Measurements from ENCODE around the gene OR6F1.

DNA sequence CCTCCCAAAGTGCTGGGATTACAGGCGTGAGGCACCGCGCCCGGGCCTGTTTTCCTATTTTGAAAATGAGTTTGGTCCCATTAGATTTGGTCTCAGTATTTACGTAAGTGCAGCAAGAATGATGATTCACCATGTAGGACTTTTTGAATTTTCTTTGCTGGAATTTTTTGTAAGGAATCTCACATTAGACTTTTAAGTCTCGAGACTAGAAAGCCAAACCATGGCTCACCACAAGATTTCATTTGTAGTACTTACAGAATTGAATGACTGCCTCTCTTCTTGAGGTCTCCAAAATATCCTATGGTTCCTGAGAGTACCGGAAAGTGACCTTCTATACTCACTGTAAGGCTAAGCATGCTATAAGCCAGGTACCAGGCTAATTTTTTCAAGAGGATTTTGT is 31.2 kb upstream of the OR6F1 start:
- TF ChIP-seq, protein P1, sequence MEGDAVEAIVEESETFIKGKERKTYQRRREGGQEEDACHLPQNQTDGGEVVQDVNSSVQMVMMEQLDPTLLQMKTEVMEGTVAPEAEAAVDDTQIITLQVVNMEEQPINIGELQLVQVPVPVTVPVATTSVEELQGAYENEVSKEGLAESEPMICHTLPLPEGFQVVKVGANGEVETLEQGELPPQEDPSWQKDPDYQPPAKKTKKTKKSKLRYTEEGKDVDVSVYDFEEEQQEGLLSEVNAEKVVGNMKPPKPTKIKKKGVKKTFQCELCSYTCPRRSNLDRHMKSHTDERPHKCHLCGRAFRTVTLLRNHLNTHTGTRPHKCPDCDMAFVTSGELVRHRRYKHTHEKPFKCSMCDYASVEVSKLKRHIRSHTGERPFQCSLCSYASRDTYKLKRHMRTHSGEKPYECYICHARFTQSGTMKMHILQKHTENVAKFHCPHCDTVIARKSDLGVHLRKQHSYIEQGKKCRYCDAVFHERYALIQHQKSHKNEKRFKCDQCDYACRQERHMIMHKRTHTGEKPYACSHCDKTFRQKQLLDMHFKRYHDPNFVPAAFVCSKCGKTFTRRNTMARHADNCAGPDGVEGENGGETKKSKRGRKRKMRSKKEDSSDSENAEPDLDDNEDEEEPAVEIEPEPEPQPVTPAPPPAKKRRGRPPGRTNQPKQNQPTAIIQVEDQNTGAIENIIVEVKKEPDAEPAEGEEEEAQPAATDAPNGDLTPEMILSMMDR (IDR thresholded peaks at IDR 0.05; ENCODE audit: poor library complexity), result no peak
- TF ChIP-seq EZH2 (IDR thresholded peaks at IDR 0.05; ENCODE audit: borderline replicate concordance), result no peak
- no peak for TF ChIP-seq EZH2phosphoT487 (IDR thresholded peaks at IDR 0.05; ENCODE audit: low read depth, severe bottlenecking, unreplicated experiment)
